Measurements from ENCODE around the gene SLC38A3.

DNA sequence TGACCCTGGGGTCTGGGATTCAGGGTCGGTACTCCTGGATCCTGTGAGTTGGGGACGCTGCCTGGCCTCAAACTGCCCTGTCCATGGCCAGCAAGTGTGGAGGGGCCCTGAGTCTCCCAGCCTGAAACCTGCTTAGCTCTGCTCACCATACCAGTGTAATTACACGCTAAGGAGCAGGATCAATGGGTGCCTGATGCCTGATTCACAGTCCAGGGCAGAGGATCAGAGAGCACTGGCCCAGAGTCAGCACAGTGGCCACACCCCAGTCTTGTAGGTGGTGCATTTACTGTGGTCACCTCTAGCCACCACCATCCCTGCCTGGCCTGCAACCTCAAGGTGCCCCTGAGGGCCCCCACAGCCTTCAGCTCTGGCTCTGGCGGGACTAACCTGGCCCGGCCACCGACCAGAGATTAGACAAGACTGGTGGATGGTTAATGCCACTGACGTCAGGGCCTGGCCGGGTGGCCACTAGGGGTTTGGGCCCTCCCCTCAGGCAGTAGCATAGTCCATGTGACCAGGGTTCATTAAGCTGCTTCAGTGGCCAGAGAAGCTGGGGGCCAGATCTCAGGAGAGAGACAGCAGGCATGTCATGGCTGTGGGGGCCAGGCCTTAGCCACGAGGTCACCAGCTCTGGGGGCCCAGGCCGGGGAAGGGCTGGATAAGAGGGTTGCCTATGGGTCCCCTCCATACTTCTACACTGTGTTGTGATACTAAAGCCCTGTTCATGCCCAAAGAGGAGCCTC, 3.3 kb upstream of the SLC38A3 start:
- TF ChIP-seq YY1 (IDR thresholded peaks at IDR 0.05; ENCODE audit: insufficient read depth, insufficient read length) (no peak), ZNF274 (IDR thresholded peaks at IDR 0.05; ENCODE audit: low read depth, low read length) (no peak)

Data from NT2/D1 (cell line).